MM.1S (cell line): Measurements from ENCODE around the gene ELFN1.

Experiments used
- CTCF ChIP-seq: fragments of 300-600 bp; sonication (generic); IDR thresholded peaks from 2 replicates; pipeline ENCODE4 v1.5.1; 2016; ENCODE audit warnings: antibody characterized with exemption, low read length, mixed read lengths
- EZH2 ChIP-seq: fragments of 300-600 bp; sonication (generic); optimal IDR thresholded peaks from 2 replicates; pipeline ENCODE3; 2017; ENCODE audit warnings: low read depth, mild to moderate bottlenecking, antibody characterized with exemption, low read length, mixed read lengths
- EZH2phosphoT487 ChIP-seq: fragments of 300-600 bp; sonication (generic); IDR thresholded peaks from 2 replicates; pipeline ENCODE4 v1.6.1; 2018; ENCODE audit warnings: antibody characterized with exemption, low read length

GRCh38 chr7:1692515-1693418 is 22.7 kb downstream of the ELFN1 start:
- no peak for TF ChIP-seq CTCF
- TF ChIP-seq EZH2: no peak
- no peak for TF ChIP-seq EZH2phosphoT487
